CD14-positive monocyte (primary cell): ENCODE results near the gene DPF1. TPM values are rescaled to one million over a fixed set of nuclear protein-coding genes. Genes with fewer than 3 reads are reported as not detected.

Experiments used
- DNase-seq, 3 donors: peaks; one replicate each; pipeline ENCODE4 v3.0.0-alpha.2; 2011 to 2022
- H2AFZ ChIP-seq: 2 replicates; pipeline ENCODE4 v1.6.0; 2012; ENCODE audit warnings: mild to moderate bottlenecking, low read depth, low read length, inconsistent platforms; ENCODE audit not compliant: insufficient read depth, poor library complexity, severe bottlenecking
- H3K27ac ChIP-seq, 2 donors: 1 replicate in 1 of 2; 2 replicates in 1 of 2; pipeline ENCODE4 v1.5.1; 2012 to 2013; ENCODE audit warnings: low read length in 2 of 2, control low read depth in 1 of 2, inconsistent platforms in 1 of 2, low read depth in 1 of 2, mild to moderate bottlenecking in 1 of 2
- H3K27me3 ChIP-seq, 2 donors: one replicate each; pipeline versions ENCODE4 v1.6.0 to v1.6.1; 2011 to 2013; ENCODE audit warnings: low read length in 2 of 2; ENCODE audit not compliant: control insufficient read depth in 2 of 2, insufficient read depth in 2 of 2
- H3K36me3 ChIP-seq, 2 donors: replicated peaks in 1 of 2; 1 replicate in 1 of 2; 2 replicates in 1 of 2; pipeline versions ENCODE4 v1.5.1 to v1.6.1; 2012 to 2013; ENCODE audit warnings: low read length in 2 of 2, control low read depth in 1 of 2, inconsistent platforms in 1 of 2, mild to moderate bottlenecking in 1 of 2; ENCODE audit not compliant: insufficient read depth in 2 of 2, control insufficient read depth in 1 of 2
- H3K4me1 ChIP-seq, 2 donors: 1 replicate in 1 of 2; 2 replicates in 1 of 2; pipeline versions ENCODE4 v1.5.1 to v1.6.1; 2012 to 2013; ENCODE audit warnings: low read length in 2 of 2, control low read depth in 1 of 2, inconsistent platforms in 1 of 2, mild to moderate bottlenecking in 1 of 2, moderate library complexity in 1 of 2; ENCODE audit not compliant: insufficient read depth in 2 of 2, control insufficient read depth in 1 of 2
- H3K4me2 ChIP-seq: replicated peaks from 2 replicates; pipeline ENCODE3; 2012; ENCODE audit warnings: low read length, moderate library complexity, mild to moderate bottlenecking; ENCODE audit not compliant: poor library complexity, severe bottlenecking; ENCODE audit errors: extremely low read depth
- H3K4me3 ChIP-seq, 3 experiments: fragments of 200-600 bp in 1 of 3; sonication (generic) in 1 of 3; replicated peaks in 1 of 3; 1 replicate in 2 of 3; 2 replicates in 1 of 3; pipeline ENCODE4 v1.5.1; 2011 to 2013; ENCODE audit warnings: low read length in 3 of 3, mild to moderate bottlenecking in 3 of 3, control low read depth in 2 of 3, low read depth in 2 of 3, inconsistent platforms in 1 of 3, moderate library complexity in 1 of 3
- H3K79me2 ChIP-seq: 2 replicates; pipeline ENCODE4 v1.6.0; 2012; ENCODE audit warnings: mild to moderate bottlenecking, control low read depth, inconsistent platforms, low read length, moderate library complexity; ENCODE audit not compliant: insufficient read depth
- H3K9ac ChIP-seq: 2 replicates; pipeline ENCODE4 v1.6.0; 2017; ENCODE audit warnings: low read length, mild to moderate bottlenecking; ENCODE audit not compliant: insufficient read depth, poor library complexity, severe bottlenecking
- H3K9me3 ChIP-seq, 2 donors: replicated peaks in 1 of 2; 1 replicate in 1 of 2; 2 replicates in 1 of 2; pipeline versions ENCODE4 v1.5.1 to v1.6.1; 2012 to 2013; ENCODE audit warnings: low read length in 2 of 2, control low read depth in 1 of 2; ENCODE audit not compliant: control insufficient read depth in 1 of 2, insufficient read depth in 1 of 2
- H4K20me1 ChIP-seq: 2 replicates; pipeline ENCODE4 v1.6.0; 2012; ENCODE audit warnings: mild to moderate bottlenecking, low read length, control low read depth, moderate library complexity; ENCODE audit not compliant: insufficient read depth
- H3K27ac Mint-ChIP-seq, 7 donors: one replicate each; pipeline ENCODE4 v1.8.0; 2020; ENCODE audit warnings: mild to moderate bottlenecking in 7 of 7, mixed read lengths in 7 of 7, moderate library complexity in 6 of 7, inconsistent platforms in 2 of 7
- H3K27me3 Mint-ChIP-seq, 3 donors: one replicate each; pipeline ENCODE4 v1.8.0; 2021 to 2022; ENCODE audit warnings: low read depth in 3 of 3, mild to moderate bottlenecking in 3 of 3, mixed read lengths in 3 of 3, moderate library complexity in 3 of 3, inconsistent platforms in 1 of 3
- H3K36me3 Mint-ChIP-seq, 2 donors: one replicate each; pipeline ENCODE4 v1.8.0; 2020; ENCODE audit warnings: mixed read lengths in 2 of 2, inconsistent platforms in 1 of 2, mild to moderate bottlenecking in 1 of 2
- H3K4me1 Mint-ChIP-seq: one replicate; pipeline ENCODE4 v1.8.0; 2020; ENCODE audit warnings: mild to moderate bottlenecking, mixed read lengths
- H3K4me3 Mint-ChIP-seq, 2 donors: one replicate each; pipeline ENCODE4 v1.8.0; 2020; ENCODE audit warnings: mild to moderate bottlenecking in 2 of 2, mixed read lengths in 2 of 2, moderate library complexity in 1 of 2
- H3K9me3 Mint-ChIP-seq, 7 donors: one replicate each; pipeline ENCODE4 v1.8.0; 2020 to 2022; ENCODE audit warnings: mixed read lengths in 7 of 7, mild to moderate bottlenecking in 6 of 7, moderate library complexity in 6 of 7, inconsistent platforms in 2 of 7
- CTCF ChIP-seq: fragments of 200-600 bp; IDR thresholded peaks from one replicate; pipeline ENCODE4 v1.8.0; 2022; ENCODE audit warnings: antibody characterized with exemption, mild to moderate bottlenecking
- WGBS: methylation state at CpG from one replicate; pipeline ENCODE4 v1.1.5; 2013; ENCODE audit warnings: missing lambda C conversion rate; ENCODE audit not compliant: insufficient coverage; 5-methylcytosine and 5-hydroxymethylcytosine counted together
- intact Hi-C, 2 donors: fragments of 100-400 bp; cut with micrococcal nuclease; formaldehyde crosslinking; loops; one replicate each; pipeline versions ENCODE4 v1.15.0 to v1.15.1; 2023
- polyA plus RNA-seq, 3 donors: library from polyadenylated mRNA; depleted of rRNA in 1 of 3; unstranded in 2 of 3; stranded (reverse) in 1 of 3; fragments of 300-500 nt in 2 of 3; fragments of >200 nt in 1 of 3; fragmentation: Illumina TruSeq in 2 of 3; gene quantifications; 1 replicate in 2 of 3; 2 replicates in 1 of 3; pipeline ENCODE4 v1.2.3, GENCODE V29; 2012 to 2021

The DPF1 gene
- polyA plus RNA-seq, 3 donors: not detected

- WGBS: 91% methylated on average over 5 of the region's 6 CpGs
- Mint-ChIP-seq H3K4me3 (no peak overlapping the region), H3K9me3 (peaks cover 0 to 16% (median 11%) of the 10 kb centered on the region in 7 donors), H3K27me3 (peaks cover 2 to 3% (median 2%) of the 10 kb centered on the region in 3 donors), H3K4me1 (no peaks in the 10 kb centered on the region), H3K27ac (no peak overlapping the region), H3K36me3 (peaks cover 6 to 7% of the 10 kb centered on the region in 2 donors)
- Histone ChIP-seq H3K4me1 (no peaks in the 10 kb centered on the region), H3K9ac (no peak overlapping the region), H3K27me3 (no peaks in the 10 kb centered on the region), H2AFZ (no peak overlapping the region), H3K36me3 (peaks cover 0 to 2% of the 10 kb centered on the region in 2 donors), H4K20me1 (no peaks in the 10 kb centered on the region), H3K9me3 (peaks cover 7 to 8% of the 10 kb centered on the region in 2 donors), H3K4me3 (no peak overlapping the region), H3K4me2 (no peak overlapping the region), H3K27ac (no peak overlapping the region), H3K79me2 (no peaks in the 10 kb centered on the region)
- no peak for TF ChIP-seq CTCF
- intact Hi-C loops: no loop called here
- no peak for DNase-seq
These were observed 48.6 kb downstream of the DPF1 start for GRCh38 chr19:38175422-38175821.

- DNase-seq: no peak
- no peak overlapping the region for H3K4me3 Mint-ChIP-seq
- Histone ChIP-seq H3K79me2 (no peaks in the 10 kb centered on the region), H4K20me1 (no peaks in the 10 kb centered on the region), H3K4me3 (no peak overlapping the region), H3K27ac (no peak overlapping the region), H2AFZ (no peak overlapping the region), H3K9me3 (no peaks in the 10 kb centered on the region), H3K36me3 (peaks cover 0 to 8% of the 10 kb centered on the region in 2 donors), H3K4me2 (no peak overlapping the region), H3K4me1 (no peaks in the 10 kb centered on the region), H3K27me3 (no peaks in the 10 kb centered on the region), H3K9ac (no peak overlapping the region)
- intact Hi-C loops: no loop called here
- H3K36me3 Mint-ChIP-seq: peaks cover 8 to 10% of the 10 kb centered on the region in 2 donors
- H3K9me3 Mint-ChIP-seq: peaks cover 0 to 2% (median 0%) of the 10 kb centered on the region in 7 donors
- H3K27ac Mint-ChIP-seq: peak overlapping the region in 2 of 7 donors; percentile 19 to 45
- no peaks in the 10 kb centered on the region for H3K4me1 Mint-ChIP-seq
- 94% methylated on average over 19 of the region's 22 CpGs for WGBS
- peaks cover 2 to 3% (median 2%) of the 10 kb centered on the region in 3 donors for H3K27me3 Mint-ChIP-seq
- no peak for TF ChIP-seq CTCF
These were observed 50.6 kb downstream of the DPF1 start for GRCh38 chr19:38173291-38174041.
